GM23248 (cell line): ENCODE data around the gene CEP78. TPM values are rescaled to one million over a fixed set of nuclear protein-coding genes. Genes with fewer than 3 reads are reported as not detected.

ENCODE experiments used
- DNase-seq: peaks from one replicate; pipeline ENCODE4 v3.0.0-alpha.2; 2015
- H2AFZ ChIP-seq: fragments of 200-600 bp; sonication (generic); 2 replicates; pipeline ENCODE4 v1.6.1; 2016; ENCODE audit warnings: antibody characterized with exemption
- H3F3A ChIP-seq: fragments of 200-600 bp; sonication (generic); 2 replicates; pipeline ENCODE4 v1.6.1; 2016; ENCODE audit warnings: mild to moderate bottlenecking, antibody characterized with exemption, mixed run types; ENCODE audit not compliant: insufficient read depth
- H3K27ac ChIP-seq: fragments of 200-600 bp; sonication (generic); 2 replicates; pipeline ENCODE4 v1.5.1; 2016; ENCODE audit warnings: mild to moderate bottlenecking
- H3K27me3 ChIP-seq: fragments of 200-600 bp; sonication (generic); replicated peaks from 2 replicates; pipeline ENCODE4 v1.6.1; 2016; ENCODE audit warnings: mild to moderate bottlenecking; ENCODE audit not compliant: insufficient read depth
- H3K36me3 ChIP-seq: fragments of 200-600 bp; sonication (generic); 2 replicates; pipeline ENCODE4 v1.6.1; 2016; ENCODE audit warnings: low read depth, mild to moderate bottlenecking
- H3K4me1 ChIP-seq: fragments of 200-600 bp; sonication (generic); 2 replicates; pipeline ENCODE4 v1.6.1; 2016; ENCODE audit warnings: mild to moderate bottlenecking; ENCODE audit not compliant: insufficient read depth
- H3K4me2 ChIP-seq: fragments of 200-600 bp; sonication (generic); one replicate; pipeline ENCODE4 v1.6.1; 2016; ENCODE audit warnings: mild to moderate bottlenecking; ENCODE audit not compliant: unreplicated experiment
- H3K4me3 ChIP-seq: fragments of 200-600 bp; sonication (generic); 2 replicates; pipeline ENCODE4 v1.5.1; 2016; ENCODE audit warnings: mild to moderate bottlenecking
- H3K79me2 ChIP-seq: fragments of 200-600 bp; sonication (generic); 2 replicates; pipeline ENCODE4 v1.6.1; 2016; ENCODE audit warnings: mild to moderate bottlenecking; ENCODE audit not compliant: insufficient read depth
- H3K9ac ChIP-seq: fragments of 200-600 bp; sonication (generic); 2 replicates; pipeline ENCODE4 v1.6.1; 2016; ENCODE audit warnings: mild to moderate bottlenecking
- H3K9me2 ChIP-seq: fragments of 200-600 bp; sonication (generic); 2 replicates; pipeline ENCODE4 v1.6.1; 2016; ENCODE audit warnings: mixed run types, mild to moderate bottlenecking, moderate library complexity; ENCODE audit not compliant: insufficient read depth
- H3K9me3 ChIP-seq: fragments of 200-600 bp; sonication (generic); one replicate; pipeline ENCODE4 v1.6.1; 2017; ENCODE audit warnings: low read depth
- H4K20me1 ChIP-seq: fragments of 200-600 bp; sonication (generic); 2 replicates; pipeline ENCODE4 v1.6.0; 2016; ENCODE audit not compliant: insufficient read depth
- EZH2 ChIP-seq: fragments of 200-600 bp; sonication (generic); IDR thresholded peaks from 2 replicates; pipeline ENCODE4 v1.6.1; 2018; ENCODE audit warnings: antibody characterized with exemption, mild to moderate bottlenecking; ENCODE audit not compliant: insufficient read depth, poor library complexity, severe bottlenecking
- EZH2phosphoT487 ChIP-seq: fragments of 200-600 bp; sonication (generic); IDR thresholded peaks from 2 replicates; pipeline ENCODE4 v1.6.1; 2018; ENCODE audit warnings: antibody characterized with exemption, moderate library complexity, mild to moderate bottlenecking, low read depth; ENCODE audit not compliant: insufficient read depth
- WGBS, 2 experiments: methylation state at CpG; one replicate each; pipeline ENCODE4 v1.1.6; 2015 to 2017; ENCODE audit warnings: low lambda C conversion rate in 2 of 2, low coverage in 1 of 2; ENCODE audit errors: missing lambda C conversion rate in 2 of 2; 5-methylcytosine and 5-hydroxymethylcytosine counted together
- in situ Hi-C: fragments of 300-500 bp; cut with MboI; formaldehyde crosslinking; loops from 2 replicates; pipeline ENCODE4 v1.15.0; 2020
- polyA plus RNA-seq: library from polyadenylated mRNA; unstranded; fragments of >200 nt; fragmentation: Nextera tagmentation; extraction: Ambion mirVana; gene quantifications from 2 replicates; pipeline ENCODE4 v1.2.1, GENCODE V29; 2016
- total RNA-seq: library from RNA; depleted of rRNA; stranded (reverse); fragments of >200 nt; shearing (Covaris generic); gene quantifications from 2 replicates; pipeline ENCODE4 v1.2.3, GENCODE V29; 2014

CEP78 gene
- total and polyA plus RNA-seq, 2 experiments from 2014 or later, result 9.1 to 13.8 TPM

- H3K27ac ChIP-seq, result no peak overlapping the region
- WGBS, 2 experiments, result 79 to 82% methylated on average over 8 of the region's 8 CpGs
These were observed 52.5 kb downstream of the CEP78 start for GRCh38 chr9:78288214-78288892.

GRCh38 chr9:78289474-78289873 is 53.6 kb downstream of the CEP78 start:
- in situ Hi-C loops, result no loop called here
- Histone ChIP-seq H3K9me2 (no peaks in the 10 kb centered on the region), H3K9ac (no peak overlapping the region), H3K36me3 (no peaks in the 10 kb centered on the region), H2AFZ (no peak overlapping the region), H3K79me2 (no peaks in the 10 kb centered on the region), H3K27me3 (no peaks in the 10 kb centered on the region), H3K27ac (no peak overlapping the region), H3K9me3 (no peaks in the 10 kb centered on the region), H3F3A (no peaks in the 10 kb centered on the region), H3K4me1 (no peaks in the 10 kb centered on the region), H3K4me2 (no peak overlapping the region), H4K20me1 (no peaks in the 10 kb centered on the region), H3K4me3 (no peak overlapping the region)
- TF ChIP-seq EZH2, result no peak
- TF ChIP-seq EZH2phosphoT487, result no peak
- DNase-seq, result no peak
- 92 to 96% methylated on average over 1 of the region's 1 CpG for WGBS, 2 experiments

More at GRCh38 chr9:78288214-78288892, 52.5 kb downstream of the CEP78 start:
- TF ChIP-seq EZH2, result no peak
- no peak for TF ChIP-seq EZH2phosphoT487
- Histone ChIP-seq H3K79me2 (no peaks in the 10 kb centered on the region), H3K9ac (no peak overlapping the region), H3K9me3 (no peaks in the 10 kb centered on the region), H3K27me3 (no peaks in the 10 kb centered on the region), H3K4me3 (no peak overlapping the region), H3K9me2 (no peaks in the 10 kb centered on the region), H2AFZ (no peak overlapping the region), H4K20me1 (no peaks in the 10 kb centered on the region), H3K36me3 (no peaks in the 10 kb centered on the region), H3F3A (no peaks in the 10 kb centered on the region), H3K4me1 (no peaks in the 10 kb centered on the region), H3K4me2 (no peak overlapping the region)
- no peak for DNase-seq
- in situ Hi-C loops, result no loop called here

DNA sequence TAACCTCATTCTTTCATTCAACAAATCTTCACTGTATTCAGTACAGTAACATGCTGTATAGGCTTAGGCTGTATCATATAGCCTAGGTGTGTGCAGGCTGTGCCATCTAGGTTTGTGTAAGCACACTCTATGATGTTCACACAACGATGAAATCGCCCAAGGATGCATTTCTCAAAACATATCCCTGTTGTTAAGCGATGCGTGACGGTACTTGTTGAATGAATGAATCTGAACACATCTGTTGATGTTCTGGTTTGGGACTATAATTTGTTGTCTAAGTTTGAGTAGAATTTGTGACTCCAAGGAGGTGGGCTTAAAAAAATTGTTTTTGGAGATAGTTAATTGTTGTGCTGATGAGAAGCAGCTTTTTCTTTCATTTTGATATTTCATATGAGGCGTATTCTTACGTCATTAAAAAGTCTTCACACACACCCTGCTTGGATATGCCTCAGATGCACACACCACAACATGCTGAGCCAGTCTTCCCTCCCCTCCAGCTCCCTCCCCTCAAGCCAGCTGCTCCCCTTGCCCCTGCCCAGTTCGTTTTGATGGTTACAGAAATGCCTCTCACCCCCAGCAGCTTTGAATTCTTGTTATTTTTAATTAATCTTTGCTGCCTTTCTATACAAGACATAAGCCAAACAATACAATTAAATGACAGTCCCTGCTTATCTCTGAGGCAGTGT is 55.5 kb downstream of the CEP78 start:
- Histone ChIP-seq H3K9ac (no peak overlapping the region), H3K27ac (no peak overlapping the region), H3K4me2 (no peak overlapping the region), H3F3A (no peaks in the 10 kb centered on the region), H4K20me1 (no peaks in the 10 kb centered on the region), H3K9me3 (no peaks in the 10 kb centered on the region), H3K27me3 (no peaks in the 10 kb centered on the region), H3K4me1 (0 out of 2 replicates have a peak, but pooled peaks cover 5% of the 10 kb centered on the region), H3K9me2 (no peaks in the 10 kb centered on the region), H3K4me3 (no peak overlapping the region), H3K79me2 (no peaks in the 10 kb centered on the region), H2AFZ (no peak overlapping the region), H3K36me3 (no peaks in the 10 kb centered on the region)
- 86% methylated on average over 8 of the region's 8 CpGs for WGBS, 2 experiments
- in situ Hi-C loops, result no loop called here
- TF ChIP-seq EZH2 (no peak), EZH2phosphoT487 (no peak)
- DNase-seq, result no peak

GRCh38 chr9:78292026-78292425 is 56.2 kb downstream of the CEP78 start:
- H3K4me1 ChIP-seq, result 0 out of 2 replicates have a peak, but pooled peaks cover 5% of the 10 kb centered on the region
- no peak for TF ChIP-seq EZH2phosphoT487
- TF ChIP-seq EZH2, result no peak
- no peaks in the 10 kb centered on the region; the same call in 1 of the 2 replicates for H3K79me2 ChIP-seq
- no peak overlapping the region for H3K4me2 ChIP-seq
- H3K4me3 ChIP-seq, result no peak overlapping the region
- no peaks in the 10 kb centered on the region for H3K27me3 ChIP-seq
- no peaks in the 10 kb centered on the region for H3K9me2 ChIP-seq
- 28 to 29% methylated on average over 6 of the region's 6 CpGs for WGBS, 2 experiments
- no peak overlapping the region for H3K9ac ChIP-seq
- in situ Hi-C loops, result no loop called here
- no peak overlapping the region for H3K27ac ChIP-seq
- no peaks in the 10 kb centered on the region for H3K36me3 ChIP-seq
- no peaks in the 10 kb centered on the region for H3K9me3 ChIP-seq
- no peak overlapping the region for H2AFZ ChIP-seq
- H3F3A ChIP-seq, result no peaks in the 10 kb centered on the region
- no peaks in the 10 kb centered on the region for H4K20me1 ChIP-seq
- no peak for DNase-seq
